ENCODE measurements around the gene TBCE. TPM values are rescaled to one million over a fixed set of nuclear protein-coding genes. Genes with fewer than 3 reads are reported as not detected.

The TBCE gene
- total RNA-seq, 1 experiment from 2014 or later = 45.6 TPM

DNA sequence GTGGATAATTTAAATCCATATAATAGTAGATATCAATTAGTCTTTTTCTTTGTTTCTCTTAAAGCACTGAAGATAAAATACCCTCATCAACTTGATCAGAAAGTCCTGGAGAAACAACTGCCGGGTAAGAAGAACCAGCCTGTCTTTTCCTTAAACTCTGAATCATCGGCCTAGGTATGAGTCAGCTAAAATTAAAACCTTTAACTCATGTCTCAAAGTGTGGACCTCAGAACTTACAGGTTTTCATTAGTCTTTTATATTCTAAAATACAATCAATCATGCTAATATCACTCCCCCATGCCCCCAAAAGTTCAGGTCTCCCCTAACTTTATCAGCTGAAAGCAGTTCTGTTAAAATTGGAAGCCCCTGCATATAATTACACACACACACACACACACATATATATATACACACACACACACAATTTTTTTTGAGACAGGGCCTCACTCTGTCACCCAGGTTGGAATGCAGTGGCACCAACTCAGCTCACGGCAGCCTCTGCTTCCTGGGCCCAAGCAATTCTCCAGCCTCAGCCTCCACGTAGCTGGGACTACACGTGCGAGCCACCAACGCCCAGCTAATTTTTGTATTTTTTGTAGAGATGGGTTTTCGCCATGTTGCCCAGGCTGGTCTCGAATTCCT, 75.7 kb downstream of the TBCE start:
- CTCF ChIA-PET = interaction anchor here (0.6 to 3.5 kb wide), 15 partner anchors 21 to 958 kb away, joined by 3 to 12 read pairs (median 3); partner anchors contain the start of genes ARID4B and GGPS1
- Mint-ChIP-seq H3K4me3 (ENCODE audit: unreplicated experiment) (no peak overlapping the region), H3K9me3 (ENCODE audit: unreplicated experiment) (no peaks in the 10 kb centered on the region), H3K4me1 (ENCODE audit: insufficient read depth, unreplicated experiment) (peaks cover 19% of the 10 kb centered on the region), H3K27me3 (ENCODE audit: insufficient read depth, unreplicated experiment) (no peaks in the 10 kb centered on the region), H3K36me3 (ENCODE audit: insufficient read depth, unreplicated experiment) (peaks cover 98% of the 10 kb centered on the region), H3K27ac (ENCODE audit: low read depth, unreplicated experiment) (peak overlapping the region; percentile 74)
- POLR2A ChIA-PET = interaction anchor here (0.9 to 5.8 kb wide), 11 partner anchors 10 to 956 kb away, joined by 3 to 31 read pairs (median 5); partner anchors contain the start of genes B3GALNT2, RBM34 and TBCE
- no TSS peak for BruUV-seq (replicated peaks)
- intact Hi-C loops (cut with micrococcal nuclease) = loop anchor here (2.0 kb wide), 1 partner anchor 340 kb away; no protein-coding TSS in a partner anchor
- TF ChIP-seq, protein P1, sequence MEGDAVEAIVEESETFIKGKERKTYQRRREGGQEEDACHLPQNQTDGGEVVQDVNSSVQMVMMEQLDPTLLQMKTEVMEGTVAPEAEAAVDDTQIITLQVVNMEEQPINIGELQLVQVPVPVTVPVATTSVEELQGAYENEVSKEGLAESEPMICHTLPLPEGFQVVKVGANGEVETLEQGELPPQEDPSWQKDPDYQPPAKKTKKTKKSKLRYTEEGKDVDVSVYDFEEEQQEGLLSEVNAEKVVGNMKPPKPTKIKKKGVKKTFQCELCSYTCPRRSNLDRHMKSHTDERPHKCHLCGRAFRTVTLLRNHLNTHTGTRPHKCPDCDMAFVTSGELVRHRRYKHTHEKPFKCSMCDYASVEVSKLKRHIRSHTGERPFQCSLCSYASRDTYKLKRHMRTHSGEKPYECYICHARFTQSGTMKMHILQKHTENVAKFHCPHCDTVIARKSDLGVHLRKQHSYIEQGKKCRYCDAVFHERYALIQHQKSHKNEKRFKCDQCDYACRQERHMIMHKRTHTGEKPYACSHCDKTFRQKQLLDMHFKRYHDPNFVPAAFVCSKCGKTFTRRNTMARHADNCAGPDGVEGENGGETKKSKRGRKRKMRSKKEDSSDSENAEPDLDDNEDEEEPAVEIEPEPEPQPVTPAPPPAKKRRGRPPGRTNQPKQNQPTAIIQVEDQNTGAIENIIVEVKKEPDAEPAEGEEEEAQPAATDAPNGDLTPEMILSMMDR (IDR thresholded peaks at IDR 0.05; ENCODE audit: unreplicated experiment) = no peak
- DNase-seq (ENCODE audit: unreplicated experiment) = peak; percentile 80

DNA sequence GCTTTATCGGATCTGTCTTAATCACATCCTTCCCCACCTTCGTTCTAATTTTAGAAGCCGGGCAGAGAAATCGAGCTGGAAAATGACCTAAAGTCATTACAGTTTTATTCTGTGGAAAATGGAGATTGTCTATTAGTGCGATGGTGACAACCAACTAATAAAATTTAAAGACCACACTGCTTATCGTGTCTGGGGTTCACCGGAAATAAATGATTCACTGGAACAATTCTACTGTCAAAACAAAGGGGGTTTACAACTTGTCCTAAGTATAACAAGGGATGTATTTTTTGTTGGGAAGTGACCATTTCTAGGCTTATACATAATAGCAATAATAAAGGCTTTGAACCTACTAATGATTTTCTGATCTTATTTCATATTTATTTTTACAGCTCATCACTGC, 81.4 kb downstream of the TBCE start:
- H3K4me3 Mint-ChIP-seq (ENCODE audit: unreplicated experiment) = no peak overlapping the region
- TF ChIP-seq, protein P1 (IDR thresholded peaks at IDR 0.05; ENCODE audit: unreplicated experiment) = no peak
- intact Hi-C loops (cut with micrococcal nuclease) = no loop called here
- no peaks in the 10 kb centered on the region for H3K4me1 Mint-ChIP-seq (ENCODE audit: insufficient read depth, unreplicated experiment)
- DNase-seq (ENCODE audit: unreplicated experiment) = no peak
- ChIA-PET CTCF (interaction anchor here (0.6 to 1.2 kb wide), 5 partner anchors 13 to 982 kb away, joined by 3 to 4 read pairs (median 3); no protein-coding TSS in a partner anchor), POLR2A (interaction anchor here (1.0 to 1.4 kb wide), 2 partner anchors 38 to 56 kb away, joined by 3 read pairs; partner anchors contain the start of gene B3GALNT2)
- peaks cover 100% of the 10 kb centered on the region for H3K36me3 Mint-ChIP-seq (ENCODE audit: insufficient read depth, unreplicated experiment)
- BruUV-seq (replicated peaks) = TSS peak; percentile 19
- H3K27ac Mint-ChIP-seq (ENCODE audit: low read depth, unreplicated experiment) = no peak overlapping the region
- no peaks in the 10 kb centered on the region for H3K27me3 Mint-ChIP-seq (ENCODE audit: insufficient read depth, unreplicated experiment)
- no peaks in the 10 kb centered on the region for H3K9me3 Mint-ChIP-seq (ENCODE audit: unreplicated experiment)

DNA sequence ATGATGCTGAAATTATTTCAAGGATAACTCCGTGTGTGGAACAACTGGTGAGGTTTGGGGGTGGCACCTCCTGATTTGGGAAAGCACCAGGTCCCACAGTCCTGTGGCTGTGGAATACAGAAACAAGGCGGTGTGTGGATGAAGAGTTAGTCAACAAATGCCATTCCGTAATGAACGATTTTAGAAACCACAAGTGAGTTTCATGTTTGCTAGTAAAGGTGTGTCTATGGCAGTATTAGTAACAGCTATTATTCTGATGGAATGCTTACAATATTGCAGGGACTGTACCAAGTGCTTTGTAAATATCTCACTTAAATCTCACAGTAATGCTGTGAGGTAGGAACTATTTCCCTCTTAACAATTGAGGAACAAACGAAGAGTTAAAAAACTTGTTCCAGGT, 83.2 kb downstream of the TBCE start:
- intact Hi-C loops (cut with micrococcal nuclease) = no loop called here
- CTCF ChIA-PET = interaction anchor here (0.7 to 1.7 kb wide), 5 partner anchors 11 to 305 kb away, joined by 3 to 7 read pairs (median 3); no protein-coding TSS in a partner anchor
- no peaks in the 10 kb centered on the region for H3K4me1 Mint-ChIP-seq (ENCODE audit: insufficient read depth, unreplicated experiment)
- H3K27me3 Mint-ChIP-seq (ENCODE audit: insufficient read depth, unreplicated experiment) = no peaks in the 10 kb centered on the region
- H3K4me3 Mint-ChIP-seq (ENCODE audit: unreplicated experiment) = no peak overlapping the region
- peak overlapping the region; percentile 10 for H3K27ac Mint-ChIP-seq (ENCODE audit: low read depth, unreplicated experiment)
- H3K36me3 Mint-ChIP-seq (ENCODE audit: insufficient read depth, unreplicated experiment) = peaks cover 100% of the 10 kb centered on the region
- TF ChIP-seq, protein P1 (IDR thresholded peaks at IDR 0.05; ENCODE audit: unreplicated experiment) = no peak
- POLR2A ChIA-PET = interaction anchor here (0.8 to 5.8 kb wide), 6 partner anchors 8 to 207 kb away, joined by 3 to 31 read pairs (median 3); no protein-coding TSS in a partner anchor
- no peak for DNase-seq (ENCODE audit: unreplicated experiment)
- BruUV-seq (replicated peaks) = no TSS peak
- H3K9me3 Mint-ChIP-seq (ENCODE audit: unreplicated experiment) = no peaks in the 10 kb centered on the region

DNA sequence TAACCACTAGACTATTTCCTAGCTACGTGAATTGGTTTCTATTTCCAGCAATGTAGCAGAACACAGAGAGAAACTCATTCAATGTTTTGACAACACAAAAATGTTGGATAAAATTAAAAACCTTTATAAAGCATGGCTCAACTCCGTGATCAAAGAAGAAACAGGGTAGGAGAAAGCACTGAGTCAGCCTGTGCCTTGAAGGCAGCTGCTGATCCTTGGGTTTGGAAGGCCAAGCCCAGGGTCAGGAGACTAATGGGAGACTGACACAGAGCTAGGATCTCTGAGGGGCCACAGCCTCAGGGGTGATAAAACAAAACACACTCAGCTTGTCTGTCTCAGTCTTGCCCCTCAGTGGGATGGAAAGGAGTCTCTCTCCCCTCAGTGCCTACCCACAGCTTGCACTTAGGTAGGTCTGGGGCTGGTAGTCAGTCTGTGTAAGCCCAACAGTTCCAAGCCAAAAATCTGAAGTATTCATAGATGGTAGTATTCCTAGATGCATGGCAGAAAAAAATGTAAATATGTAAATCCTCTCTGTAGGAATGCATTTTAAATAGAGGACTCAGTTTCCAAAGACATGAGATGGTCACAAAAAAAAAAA, 83.8 kb downstream of the TBCE start:
- no peak overlapping the region for H3K4me3 Mint-ChIP-seq (ENCODE audit: unreplicated experiment)
- peaks cover 100% of the 10 kb centered on the region for H3K36me3 Mint-ChIP-seq (ENCODE audit: insufficient read depth, unreplicated experiment)
- ChIA-PET POLR2A (interaction anchor here (0.8 to 5.8 kb wide), 5 partner anchors 9 to 208 kb away, joined by 3 to 31 read pairs (median 3); no protein-coding TSS in a partner anchor), CTCF (interaction anchor here (0.6 to 1.7 kb wide), 4 partner anchors 34 to 305 kb away, joined by 3 to 7 read pairs (median 4); no protein-coding TSS in a partner anchor)
- H3K27me3 Mint-ChIP-seq (ENCODE audit: insufficient read depth, unreplicated experiment) = no peaks in the 10 kb centered on the region
- H3K27ac Mint-ChIP-seq (ENCODE audit: low read depth, unreplicated experiment) = no peak overlapping the region
- no peaks in the 10 kb centered on the region for H3K9me3 Mint-ChIP-seq (ENCODE audit: unreplicated experiment)
- BruUV-seq (replicated peaks) = no TSS peak
- TF ChIP-seq, protein P1 (IDR thresholded peaks at IDR 0.05; ENCODE audit: unreplicated experiment) = no peak
- intact Hi-C loops (cut with micrococcal nuclease) = no loop called here
- DNase-seq (ENCODE audit: unreplicated experiment) = no peak
- H3K4me1 Mint-ChIP-seq (ENCODE audit: insufficient read depth, unreplicated experiment) = no peaks in the 10 kb centered on the region

Data from MCF 10A (cell line).